Measurements from ENCODE around the gene MT1M.
"Not testable (repeated sequence)": the region's sequence is repeated elsewhere in the genome, so short reads cannot be mapped to it uniquely, and the experiment has no call there.

Gene MT1M

GRCh38 chr16:56649271-56649670 is 16.8 kb downstream of the MT1M start:
- no peak for DNase-seq (ENCODE audit: low read depth in 2 of 2)

- DNase-seq (ENCODE audit: low read depth in 2 of 2), result no peak
These were observed 17.4 kb downstream of the MT1M start for GRCh38 chr16:56649820-56650219.

- no peak for DNase-seq (ENCODE audit: low read depth in 2 of 2)
These were observed 19.1 kb downstream of the MT1M start, which contains the start of gene MT1B for GRCh38 chr16:56651586-56651985. MT1B (plus strand) TSS chr16:56651886; CDS start chr16:56651954, 68 bp downstream.

GRCh38 chr16:56652600-56652999 is 20.1 kb downstream of the MT1M start:
- no peak for DNase-seq (ENCODE audit: low read depth in 2 of 2)

- no peak for DNase-seq (ENCODE audit: low read depth in 2 of 2)
These were observed 20.8 kb downstream of the MT1M start for GRCh38 chr16:56653218-56653617.

- DNase-seq (ENCODE audit: low read depth in 2 of 2), result peak; percentile 35 to 52
These were observed 25.3 kb downstream of the MT1M start, which contains the start of gene MT1F for GRCh38 chr16:56657555-56658326. MT1F (plus strand) TSS chr16:56657959; CDS start chr16:56658059, 100 bp downstream.

- no peak for DNase-seq (ENCODE audit: low read depth in 2 of 2)
These were observed 25.9 kb downstream of the MT1M start for GRCh38 chr16:56658327-56658875.

GRCh38 chr16:56662357-56663354 is 30.2 kb downstream of the MT1M start:
- no peak for DNase-seq (ENCODE audit: low read depth in 2 of 2)

GRCh38 chr16:56664506-56664905 is 32.0 kb downstream of the MT1M start:
- no peak for DNase-seq (ENCODE audit: low read depth in 2 of 2)

- DNase-seq (ENCODE audit: low read depth in 2 of 2), result not testable (repeated sequence)
These were observed 33.1 kb downstream of the MT1M start for GRCh38 chr16:56665286-56666261.

- DNase-seq (ENCODE audit: low read depth in 2 of 2), result no peak
These were observed 35.4 kb downstream of the MT1M start, which contains the start of gene MT1G for GRCh38 chr16:56667581-56668571. MT1G (minus strand) TSS chr16:56668065; CDS start chr16:56667993, 72 bp downstream.

GRCh38 chr16:56669005-56669839 is 36.8 kb downstream of the MT1M start, which contains the start of gene MT1H:
MT1H (plus strand) TSS chr16:56669814; CDS start chr16:56669885, 71 bp downstream.
- no peak for DNase-seq (ENCODE audit: low read depth in 2 of 2)

- no peak for DNase-seq (ENCODE audit: low read depth in 2 of 2)
These were observed 37.6 kb downstream of the MT1M start for GRCh38 chr16:56669840-56670619.

- DNase-seq (ENCODE audit: low read depth in 2 of 2), result no peak
These were observed 38.1 kb downstream of the MT1M start for GRCh38 chr16:56670620-56670934.

GRCh38 chr16:56671691-56672090 is 39.2 kb downstream of the MT1M start:
- not testable (repeated sequence) for DNase-seq (ENCODE audit: low read depth in 2 of 2)

- DNase-seq (ENCODE audit: low read depth in 2 of 2), result not testable (repeated sequence)
These were observed 39.7 kb downstream of the MT1M start for GRCh38 chr16:56672171-56672570.

GRCh38 chr16:56672761-56673536 is 40.5 kb downstream of the MT1M start:
- no peak for DNase-seq (ENCODE audit: low read depth in 2 of 2)

All from stimulated activated CD8-positive, alpha-beta memory T cell treated with anti-CD3 and anti-CD28 coated beads, Interleukin-7, amount 100 ng/mL, for 1 hour (primary cell).